BJ (cell line): ENCODE data around the gene SSTR3. TPM values are rescaled to one million over a fixed set of nuclear protein-coding genes. Genes with fewer than 3 reads are reported as not detected.
"Not testable (repeated sequence)": the region's sequence is repeated elsewhere in the genome, so short reads cannot be mapped to it uniquely, and the experiment has no call there.

Experiments
- CTCF ChIA-PET: fragments of 350-600 bp; formaldehyde crosslinking; extraction: SDS; loops from one replicate; lab custom pipeline; 2021; ENCODE audit warnings: antibody characterized with exemption, inconsistent platforms; lab: Yijun Ruan, JAX
- POLR2A ChIA-PET: fragments of 300-600 bp; sonication (Branson Sonifier 250); formaldehyde crosslinking; extraction: SDS; loops from one replicate; lab custom pipeline; 2021; ENCODE audit warnings: antibody characterized with exemption; lab: Charles Lee
- DNase-seq: peaks from one replicate; pipeline ENCODE4 v3.0.0-alpha.2; 2011; ENCODE audit warnings: low read depth
- H3K27me3 ChIP-seq: 2 replicates; pipeline ENCODE4 v1.6.0; 2011; ENCODE audit warnings: low read length; ENCODE audit not compliant: control insufficient read depth, insufficient read depth
- H3K36me3 ChIP-seq: 2 replicates; pipeline ENCODE4 v1.5.1; 2011; ENCODE audit warnings: low read length; ENCODE audit not compliant: control insufficient read depth, insufficient read depth
- H3K4me3 ChIP-seq: 2 replicates; pipeline ENCODE4 v1.5.1; 2011; ENCODE audit warnings: low read depth, mild to moderate bottlenecking, control low read depth, low read length
- CTCF ChIP-seq: IDR thresholded peaks from 2 replicates; pipeline ENCODE4 v1.5.1; 2011; ENCODE audit warnings: low read depth, mild to moderate bottlenecking, control low read depth, inconsistent platforms, low read length, moderate library complexity; ENCODE audit not compliant: insufficient read depth
- polyA plus RNA-seq: library from polyadenylated mRNA; depleted of rRNA; stranded (reverse); fragments of >200 nt; gene quantifications from 2 replicates; pipeline ENCODE4 v1.2.3, GENCODE V29; 2011

Gene SSTR3
- polyA plus RNA-seq, 1 experiment = not detected

GRCh38 chr22:37202716-37203115 lies 9.6 kb downstream of the SSTR3 start:
- DNase-seq = no peak
- H3K4me3 ChIP-seq = no peak overlapping the region
- ChIA-PET POLR2A (no interaction called here), CTCF (interaction anchor here (0.6 to 1.1 kb wide), 2 partner anchors 157 to 421 kb away, joined by 3 to 4 read pairs; no protein-coding TSS in a partner anchor)
- H3K27me3 ChIP-seq = no peaks in the 10 kb centered on the region
- no peaks in the 10 kb centered on the region for H3K36me3 ChIP-seq
- no peak for TF ChIP-seq CTCF

GRCh38 chr22:37202001-37202555 lies 10.2 kb downstream of the SSTR3 start:
- no peak for DNase-seq
- TF ChIP-seq CTCF = no peak
- CTCF ChIA-PET = no interaction called here
- POLR2A ChIA-PET = no interaction called here
- Histone ChIP-seq H3K27me3 (no peaks in the 10 kb centered on the region), H3K4me3 (no peak overlapping the region), H3K36me3 (no peaks in the 10 kb centered on the region)

- DNase-seq, POLR2A ChIA-PET, H3K4me3 ChIP-seq, H3K27me3 ChIP-seq, H3K36me3 ChIP-seq: not testable (repeated sequence)
- CTCF ChIA-PET = interaction anchor here (6.1 kb wide), 1 partner anchor 37 kb away, joined by 161 read pairs; no protein-coding TSS in a partner anchor
Observed at GRCh38 chr22:37201443-37201820, 10.8 kb downstream of the SSTR3 start.

GRCh38 chr22:37199760-37200108 lies 12.5 kb downstream of the SSTR3 start:
- POLR2A ChIA-PET = no interaction called here
- CTCF ChIA-PET = interaction anchor here (0.9 to 6.1 kb wide), 45 partner anchors 10 to 421 kb away, joined by 3 to 161 read pairs (median 5); partner anchors contain the start of genes C1QTNF6, IL2RB, KCTD17 and RAC2
- DNase-seq = no peak
- Histone ChIP-seq H3K27me3 (no peaks in the 10 kb centered on the region), H3K36me3 (no peaks in the 10 kb centered on the region), H3K4me3 (no peak overlapping the region)
- TF ChIP-seq CTCF = no peak

- Histone ChIP-seq H3K27me3 (no peaks in the 10 kb centered on the region), H3K4me3 (peak overlapping the region; percentile 66), H3K36me3 (no peaks in the 10 kb centered on the region)
- peak; percentile 84 for DNase-seq
- ChIA-PET CTCF (interaction anchor here (0.6 to 6.1 kb wide), 48 partner anchors 9 to 421 kb away, joined by 3 to 161 read pairs (median 5); partner anchors contain the start of genes C1QTNF6, IL2RB, KCTD17 and RAC2), POLR2A (no interaction called here)
- peak; percentile 97 for TF ChIP-seq CTCF
Observed at GRCh38 chr22:37199103-37199759, 13.0 kb downstream of the SSTR3 start.
